HepG2 (cell line): ENCODE results near the gene GAL3ST2.

Source experiments
- PATZ1 ChIP-seq: sonication (generic); formaldehyde crosslinking; IDR thresholded peaks from 2 replicates; pipeline ENCODE4 v1.4.0; 2020; ENCODE audit warnings: missing genetic modification reagents
- ZKSCAN1 ChIP-seq: fragments of 150-350 bp; IDR thresholded peaks from 2 replicates; pipeline ENCODE4 v1.6.1; 2014; ENCODE audit warnings: low read length

- no peak for TF ChIP-seq PATZ1 (CRISPR knock-in tag)
- no peak for TF ChIP-seq ZKSCAN1
Observed at GRCh38 chr2:241842620-241843211, 66.1 kb downstream of the GAL3ST2 start.
